Sigmoid colon (tissue), 4 donors: ENCODE measurements around the gene FUS.

Experiments used
- POLR2A ChIP-seq, 2 donors: fragments of 450-650 bp; IDR thresholded peaks; one replicate each; pipeline ENCODE4 v1.6.1; 2016; ENCODE audit warnings: antibody characterized with exemption in 2 of 2, mild to moderate bottlenecking in 2 of 2, moderate library complexity in 2 of 2
- POLR2AphosphoS5 ChIP-seq, 4 donors: sonication (generic); formaldehyde crosslinking; IDR thresholded peaks; one replicate each; pipeline ENCODE4 v1.6.1; 2017; ENCODE audit warnings: antibody characterized with exemption in 4 of 4
- TF ChIP-seq, protein P1 (sequence below), 4 experiments: fragments of 450-650 bp in 3 of 4; fragments of 200-600 bp in 1 of 4; IDR thresholded peaks; one replicate each; pipeline ENCODE4 v1.5.1; 2016 to 2019; ENCODE audit warnings: antibody characterized with exemption in 4 of 4, mild to moderate bottlenecking in 3 of 4, moderate library complexity in 2 of 4

DNA sequence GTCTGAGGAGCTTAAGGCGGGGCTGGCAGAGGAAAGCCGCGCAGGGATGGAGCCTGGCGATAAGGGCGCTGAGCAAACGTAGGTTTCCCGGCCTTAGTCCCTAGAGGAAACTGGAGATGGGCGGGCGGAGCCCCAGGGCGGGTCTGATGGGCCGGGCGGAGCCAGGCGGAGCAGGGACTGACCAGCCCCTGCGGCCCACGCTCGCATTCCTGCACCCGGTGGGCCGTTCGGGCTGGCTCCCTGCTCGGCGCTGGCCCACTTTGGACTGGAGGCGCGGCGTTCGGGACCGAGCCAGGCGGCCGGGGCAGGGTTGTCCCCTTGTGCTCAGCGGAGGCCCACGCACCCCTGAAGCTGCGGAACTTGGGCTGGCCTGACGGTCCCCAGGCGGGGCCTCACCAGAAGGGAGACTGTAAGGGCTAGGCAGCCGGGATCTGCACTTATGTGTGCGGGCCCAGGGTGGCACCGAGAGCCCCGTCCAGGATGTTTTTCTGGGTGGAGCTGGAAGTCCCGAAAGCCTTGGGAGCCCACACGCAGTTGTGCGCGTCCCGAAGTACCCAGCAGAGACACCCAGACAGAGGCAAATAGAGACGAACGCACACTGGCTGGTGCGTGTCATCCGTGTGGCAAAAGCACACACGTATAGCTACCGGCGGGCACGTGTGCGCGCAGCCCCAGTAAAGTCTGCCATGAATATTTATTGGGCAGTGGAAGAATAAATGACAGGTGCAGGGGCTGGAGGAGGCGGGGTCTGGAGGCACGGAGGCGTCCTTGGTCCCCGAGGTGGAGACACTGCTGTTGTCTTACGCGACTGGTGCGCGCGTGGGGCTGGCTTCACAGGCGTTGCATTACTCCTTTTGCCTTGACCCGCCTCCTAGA, 35.6 kb downstream of the FUS start:
- TF ChIP-seq, protein P1, sequence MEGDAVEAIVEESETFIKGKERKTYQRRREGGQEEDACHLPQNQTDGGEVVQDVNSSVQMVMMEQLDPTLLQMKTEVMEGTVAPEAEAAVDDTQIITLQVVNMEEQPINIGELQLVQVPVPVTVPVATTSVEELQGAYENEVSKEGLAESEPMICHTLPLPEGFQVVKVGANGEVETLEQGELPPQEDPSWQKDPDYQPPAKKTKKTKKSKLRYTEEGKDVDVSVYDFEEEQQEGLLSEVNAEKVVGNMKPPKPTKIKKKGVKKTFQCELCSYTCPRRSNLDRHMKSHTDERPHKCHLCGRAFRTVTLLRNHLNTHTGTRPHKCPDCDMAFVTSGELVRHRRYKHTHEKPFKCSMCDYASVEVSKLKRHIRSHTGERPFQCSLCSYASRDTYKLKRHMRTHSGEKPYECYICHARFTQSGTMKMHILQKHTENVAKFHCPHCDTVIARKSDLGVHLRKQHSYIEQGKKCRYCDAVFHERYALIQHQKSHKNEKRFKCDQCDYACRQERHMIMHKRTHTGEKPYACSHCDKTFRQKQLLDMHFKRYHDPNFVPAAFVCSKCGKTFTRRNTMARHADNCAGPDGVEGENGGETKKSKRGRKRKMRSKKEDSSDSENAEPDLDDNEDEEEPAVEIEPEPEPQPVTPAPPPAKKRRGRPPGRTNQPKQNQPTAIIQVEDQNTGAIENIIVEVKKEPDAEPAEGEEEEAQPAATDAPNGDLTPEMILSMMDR (IDR thresholded peaks at IDR 0.05), result no peak
- no peak for TF ChIP-seq POLR2A (IDR thresholded peaks at IDR 0.05)
- TF ChIP-seq POLR2AphosphoS5 (IDR thresholded peaks at IDR 0.05), result no peak
